ENCODE measurements around the gene ZBTB20. TPM values are rescaled to one million over a fixed set of nuclear protein-coding genes. Genes with fewer than 3 reads are reported as not detected.

ZBTB20 gene
- total RNA-seq, 1 donor from 2014 or later, result 91.2 TPM

DNA sequence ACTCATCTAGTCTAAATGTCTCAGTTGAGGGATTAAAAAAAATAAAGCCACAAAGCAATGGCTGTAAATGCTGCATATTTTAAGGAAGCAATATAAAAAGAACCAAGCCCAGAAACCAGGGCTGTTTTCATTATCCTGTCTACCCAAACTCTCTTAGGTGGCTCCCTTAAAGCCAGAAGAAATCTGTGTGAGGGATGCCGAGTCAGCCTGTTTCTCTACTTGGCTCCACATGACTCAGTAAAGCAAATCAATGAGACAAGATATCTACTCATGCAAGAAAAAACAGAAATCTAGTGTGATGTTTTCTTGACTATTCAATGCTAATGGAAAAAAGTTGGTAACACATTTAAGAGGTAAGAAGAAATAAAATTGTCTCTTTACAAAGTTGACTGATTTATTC lies 296.2 kb downstream of the ZBTB20 start:
- intact Hi-C loops (cut with micrococcal nuclease), result no loop called here
- peaks cover 3% of the 10 kb centered on the region for H3K36me3 Mint-ChIP-seq (ENCODE audit: low read depth)
- no peaks in the 10 kb centered on the region for H3K4me1 Mint-ChIP-seq
- no peak for DNase-seq
- TF ChIP-seq, protein P1, sequence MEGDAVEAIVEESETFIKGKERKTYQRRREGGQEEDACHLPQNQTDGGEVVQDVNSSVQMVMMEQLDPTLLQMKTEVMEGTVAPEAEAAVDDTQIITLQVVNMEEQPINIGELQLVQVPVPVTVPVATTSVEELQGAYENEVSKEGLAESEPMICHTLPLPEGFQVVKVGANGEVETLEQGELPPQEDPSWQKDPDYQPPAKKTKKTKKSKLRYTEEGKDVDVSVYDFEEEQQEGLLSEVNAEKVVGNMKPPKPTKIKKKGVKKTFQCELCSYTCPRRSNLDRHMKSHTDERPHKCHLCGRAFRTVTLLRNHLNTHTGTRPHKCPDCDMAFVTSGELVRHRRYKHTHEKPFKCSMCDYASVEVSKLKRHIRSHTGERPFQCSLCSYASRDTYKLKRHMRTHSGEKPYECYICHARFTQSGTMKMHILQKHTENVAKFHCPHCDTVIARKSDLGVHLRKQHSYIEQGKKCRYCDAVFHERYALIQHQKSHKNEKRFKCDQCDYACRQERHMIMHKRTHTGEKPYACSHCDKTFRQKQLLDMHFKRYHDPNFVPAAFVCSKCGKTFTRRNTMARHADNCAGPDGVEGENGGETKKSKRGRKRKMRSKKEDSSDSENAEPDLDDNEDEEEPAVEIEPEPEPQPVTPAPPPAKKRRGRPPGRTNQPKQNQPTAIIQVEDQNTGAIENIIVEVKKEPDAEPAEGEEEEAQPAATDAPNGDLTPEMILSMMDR (IDR thresholded peaks at IDR 0.05), result no peak
- H3K27me3 Mint-ChIP-seq, result no peaks in the 10 kb centered on the region
- H3K4me3 Mint-ChIP-seq, result no peak overlapping the region
- CTCF ChIA-PET, result no interaction called here
- no peak overlapping the region for H3K27ac Mint-ChIP-seq
- ATAC-seq (ENCODE audit: low read depth), result no peak
- POLR2A ChIA-PET, result no interaction called here
- H3K9me3 Mint-ChIP-seq, result no peaks in the 10 kb centered on the region

DNA sequence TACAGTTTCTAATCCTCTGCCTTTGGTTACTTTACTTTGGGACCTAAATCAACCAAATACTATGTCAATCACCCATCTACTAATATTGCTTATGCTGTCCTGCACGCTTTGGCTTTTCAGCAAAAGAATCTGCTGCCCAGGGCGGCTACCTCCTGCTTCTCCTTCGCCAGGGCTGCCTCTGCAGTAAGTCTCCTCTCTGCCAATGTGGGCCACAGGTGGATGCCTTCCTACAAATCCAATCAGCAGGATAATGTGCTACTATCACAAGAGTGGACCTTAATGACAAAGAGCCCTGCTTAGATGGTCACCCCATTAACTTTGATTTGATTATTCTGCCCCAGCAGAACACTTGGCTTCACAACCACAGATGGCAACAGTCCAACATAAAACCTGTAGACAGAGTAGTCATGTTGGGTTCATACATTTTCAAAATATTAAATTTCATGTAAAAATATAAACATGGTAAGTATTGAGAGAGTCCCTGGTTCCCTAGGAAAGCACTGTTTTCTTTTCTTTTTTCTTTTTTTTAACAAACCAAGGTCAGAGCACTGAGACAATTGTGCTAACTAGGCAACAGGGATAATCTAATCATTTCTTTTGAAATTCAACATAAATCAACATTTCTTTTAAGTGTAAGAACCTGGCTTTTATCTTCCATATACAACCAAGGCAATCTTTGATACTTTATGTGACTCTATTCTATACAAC lies 298.3 kb downstream of the ZBTB20 start:
- CTCF ChIA-PET, result no interaction called here
- no peak overlapping the region for H3K27ac Mint-ChIP-seq
- no peaks in the 10 kb centered on the region for H3K4me1 Mint-ChIP-seq
- no peak overlapping the region for H3K4me3 Mint-ChIP-seq
- intact Hi-C loops (cut with micrococcal nuclease), result no loop called here
- DNase-seq (no peak), ATAC-seq (ENCODE audit: low read depth) (no peak)
- H3K27me3 Mint-ChIP-seq, result no peaks in the 10 kb centered on the region
- H3K9me3 Mint-ChIP-seq, result no peaks in the 10 kb centered on the region
- H3K36me3 Mint-ChIP-seq (ENCODE audit: low read depth), result peaks cover 5% of the 10 kb centered on the region
- TF ChIP-seq, protein P1 (IDR thresholded peaks at IDR 0.05), result no peak
- POLR2A ChIA-PET, result interaction anchor here (0.5 kb wide), 1 partner anchor 865 kb away, joined by 3 read pairs; no protein-coding TSS in a partner anchor

DNA sequence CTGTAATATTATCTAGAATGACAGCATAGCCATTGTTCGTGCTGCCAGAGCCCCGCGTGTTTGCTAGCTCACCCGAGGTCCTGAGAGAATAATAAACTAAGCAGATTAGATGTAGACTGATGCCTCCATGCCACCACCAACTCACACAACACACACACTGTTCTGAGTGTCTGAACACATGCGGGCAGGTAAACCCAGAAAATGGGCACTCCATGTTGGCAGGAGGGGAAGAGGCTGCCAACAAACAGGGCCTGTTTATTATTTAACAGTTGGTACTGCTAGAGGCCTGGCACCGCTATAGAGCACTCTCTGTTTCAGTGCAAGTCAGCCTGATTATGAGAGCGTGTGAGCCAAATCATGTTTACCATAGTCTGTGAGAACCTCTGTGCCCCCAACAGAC lies 299.0 kb downstream of the ZBTB20 start:
- TF ChIP-seq, protein P1 (IDR thresholded peaks at IDR 0.05), result no peak
- DNase-seq (no peak), ATAC-seq (ENCODE audit: low read depth) (no peak)
- Mint-ChIP-seq H3K27ac (no peak overlapping the region), H3K4me1 (no peaks in the 10 kb centered on the region), H3K36me3 (ENCODE audit: low read depth) (peaks cover 5% of the 10 kb centered on the region), H3K9me3 (no peaks in the 10 kb centered on the region), H3K27me3 (no peaks in the 10 kb centered on the region), H3K4me3 (no peak overlapping the region)
- POLR2A ChIA-PET, result no interaction called here
- intact Hi-C loops (cut with micrococcal nuclease), result no loop called here
- CTCF ChIA-PET, result no interaction called here

DNA sequence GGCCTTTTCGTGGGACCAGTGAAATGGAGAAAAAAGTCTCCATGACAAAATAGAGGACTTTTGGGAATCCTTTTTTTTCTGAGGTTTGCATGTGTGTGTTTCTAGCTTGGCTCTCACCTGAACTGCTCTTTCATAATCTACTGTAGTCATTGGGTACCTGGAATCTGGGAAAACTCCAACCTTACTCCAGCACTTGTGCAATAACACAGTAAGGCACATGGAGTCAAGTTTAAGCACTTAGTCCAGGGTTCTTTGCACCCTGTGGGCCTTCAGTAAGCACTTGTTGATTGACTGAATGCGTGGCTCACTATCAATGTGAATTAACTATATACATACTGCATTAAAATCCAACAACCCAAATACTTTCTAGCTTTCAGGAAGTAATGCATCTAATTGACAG lies 299.5 kb downstream of the ZBTB20 start:
- ATAC-seq (ENCODE audit: low read depth) (no peak), DNase-seq (no peak)
- ChIA-PET CTCF (no interaction called here), POLR2A (no interaction called here)
- H3K4me3 Mint-ChIP-seq, result no peak overlapping the region
- no peaks in the 10 kb centered on the region for H3K4me1 Mint-ChIP-seq
- H3K36me3 Mint-ChIP-seq (ENCODE audit: low read depth), result peaks cover 7% of the 10 kb centered on the region
- H3K27ac Mint-ChIP-seq, result no peak overlapping the region
- no peaks in the 10 kb centered on the region for H3K27me3 Mint-ChIP-seq
- H3K9me3 Mint-ChIP-seq, result no peaks in the 10 kb centered on the region
- intact Hi-C loops (cut with micrococcal nuclease), result no loop called here
- TF ChIP-seq, protein P1 (IDR thresholded peaks at IDR 0.05), result no peak

DNA sequence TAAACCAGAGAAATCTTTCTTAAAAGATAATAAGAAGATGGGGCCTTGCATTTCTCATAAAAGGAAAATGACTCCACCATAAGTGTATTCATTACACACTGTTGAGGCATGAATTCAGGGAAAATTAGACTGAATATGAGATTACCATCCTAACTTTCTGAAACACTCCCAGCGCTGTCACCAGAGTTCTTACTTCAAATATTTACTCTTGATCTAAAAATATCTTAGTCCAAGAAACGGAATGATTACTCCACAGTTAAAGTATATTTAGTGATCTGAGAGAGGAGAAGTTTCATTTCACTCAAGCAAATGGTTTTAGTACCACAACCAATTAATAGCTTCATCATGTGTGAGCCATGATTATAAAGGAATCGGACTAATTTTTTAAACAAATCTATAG lies 300.3 kb downstream of the ZBTB20 start:
- no peak for DNase-seq
- intact Hi-C loops (cut with micrococcal nuclease), result no loop called here
- ChIA-PET POLR2A (no interaction called here), CTCF (no interaction called here)
- Mint-ChIP-seq H3K4me1 (no peaks in the 10 kb centered on the region), H3K27ac (no peak overlapping the region), H3K36me3 (ENCODE audit: low read depth) (peaks cover 7% of the 10 kb centered on the region), H3K9me3 (no peaks in the 10 kb centered on the region), H3K27me3 (no peaks in the 10 kb centered on the region), H3K4me3 (no peak overlapping the region)
- ATAC-seq (ENCODE audit: low read depth), result no peak
- TF ChIP-seq, protein P1 (IDR thresholded peaks at IDR 0.05), result no peak
